Neuronal stem cell (in vitro differentiated cells): ENCODE measurements around the gene KIDINS220.
A peak's percentile ranks its signal among the peaks of the same experiment; 100 is the strongest.

Experiments
- DNase-seq: peaks from one replicate; pipeline ENCODE4 v3.0.0-alpha.2; 2013; ENCODE audit warnings: low spot score
- H2AFZ ChIP-seq: one replicate; pipeline ENCODE4 v1.6.1; 2013; ENCODE audit warnings: mild to moderate bottlenecking, low read length, inconsistent platforms
- H2AK5ac ChIP-seq: 2 replicates; pipeline ENCODE4 v1.6.1; 2013; ENCODE audit warnings: low read depth, mild to moderate bottlenecking, inconsistent platforms, low read length, moderate library complexity, mixed read lengths
- H2BK120ac ChIP-seq: 2 replicates; pipeline ENCODE4 v1.6.1; 2013; ENCODE audit warnings: low read depth, mild to moderate bottlenecking, inconsistent platforms, low read length, moderate library complexity, mixed read lengths
- H2BK12ac ChIP-seq: one replicate; pipeline ENCODE4 v1.6.1; 2013; ENCODE audit warnings: low read length, inconsistent platforms
- H2BK15ac ChIP-seq: 2 replicates; pipeline ENCODE4 v1.6.1; 2013; ENCODE audit warnings: mild to moderate bottlenecking, low read length, inconsistent platforms, mixed read lengths
- H2BK5ac ChIP-seq: one replicate; pipeline ENCODE4 v1.6.1; 2013; ENCODE audit warnings: inconsistent platforms, mild to moderate bottlenecking, low read length, moderate library complexity
- H3K14ac ChIP-seq: one replicate; pipeline ENCODE4 v1.6.1; 2013; ENCODE audit warnings: low read length, inconsistent platforms
- H3K18ac ChIP-seq: 2 replicates; pipeline ENCODE4 v1.6.1; 2013; ENCODE audit warnings: low read length, inconsistent platforms
- H3K23ac ChIP-seq: 2 replicates; pipeline ENCODE4 v1.6.1; 2013; ENCODE audit warnings: low read depth, mild to moderate bottlenecking, mixed read lengths, low read length, inconsistent platforms; ENCODE audit not compliant: poor library complexity
- H3K27ac ChIP-seq: replicated peaks from 3 replicates; pipeline ENCODE4 v1.5.1; 2013; ENCODE audit warnings: low read length, inconsistent platforms
- H3K27me3 ChIP-seq, 3 experiments: 2 replicates each; pipeline ENCODE4 v1.6.1; 2013; ENCODE audit warnings: low read length in 3 of 3, mild to moderate bottlenecking in 2 of 3, inconsistent platforms in 1 of 3, low read depth in 1 of 3, mixed read lengths in 1 of 3, moderate library complexity in 1 of 3; ENCODE audit not compliant: control insufficient read depth in 3 of 3, insufficient read depth in 3 of 3
- H3K36me3 ChIP-seq, 2 donors: replicated peaks in 1 of 2; 2 replicates each; pipeline ENCODE4 v1.6.1; 2013; ENCODE audit warnings: low read length in 2 of 2; ENCODE audit not compliant: control insufficient read depth in 2 of 2, insufficient read depth in 2 of 2
- H3K4ac ChIP-seq: 2 replicates; pipeline ENCODE4 v1.6.1; 2013; ENCODE audit warnings: inconsistent platforms, mild to moderate bottlenecking, low read length, moderate library complexity
- H3K4me1 ChIP-seq, 2 donors: 1 replicate in 1 of 2; 2 replicates in 1 of 2; pipeline ENCODE4 v1.6.1; 2013; ENCODE audit warnings: low read length in 2 of 2, low read depth in 1 of 2; ENCODE audit not compliant: control insufficient read depth in 2 of 2, insufficient read depth in 1 of 2
- H3K4me2 ChIP-seq: one replicate; pipeline ENCODE4 v1.6.1; 2013; ENCODE audit warnings: mild to moderate bottlenecking, low read length, inconsistent platforms; ENCODE audit not compliant: insufficient read depth, poor library complexity, severe bottlenecking
- H3K4me3 ChIP-seq, 2 donors: 2 replicates each; pipeline ENCODE4 v1.5.1; 2013; ENCODE audit warnings: low read length in 2 of 2, mild to moderate bottlenecking in 2 of 2, inconsistent platforms in 1 of 2, moderate library complexity in 1 of 2
- H3K79me1 ChIP-seq: one replicate; pipeline ENCODE4 v1.6.1; 2013; ENCODE audit warnings: low read depth, mild to moderate bottlenecking, inconsistent platforms, low read length, moderate library complexity
- H3K9ac ChIP-seq: one replicate; pipeline ENCODE4 v1.6.1; 2013; ENCODE audit warnings: mild to moderate bottlenecking, low read depth, low read length, inconsistent platforms; ENCODE audit not compliant: poor library complexity
- H3K9me3 ChIP-seq, 2 donors: replicated peaks in 1 of 2; 2 replicates each; pipeline versions ENCODE3 to v1.6.1; 2013; ENCODE audit warnings: low read length in 2 of 2, mild to moderate bottlenecking in 2 of 2, inconsistent platforms in 1 of 2, low read depth in 1 of 2, mixed read lengths in 1 of 2, moderate library complexity in 1 of 2; ENCODE audit not compliant: control insufficient read depth in 2 of 2, insufficient read depth in 1 of 2
- H4K8ac ChIP-seq: one replicate; pipeline ENCODE4 v1.6.1; 2013; ENCODE audit warnings: low read depth, mild to moderate bottlenecking, inconsistent platforms, low read length, moderate library complexity
- H4K91ac ChIP-seq: one replicate; pipeline ENCODE4 v1.6.1; 2013; ENCODE audit warnings: low read length, low read depth, mild to moderate bottlenecking, inconsistent platforms; ENCODE audit not compliant: poor library complexity
- WGBS, 2 donors: extraction: QIAGEN DNeasy Blood & Tissue Kit; methylation state at CpG; one replicate each; pipeline ENCODE4 v1.1.7; 2013; ENCODE audit warnings: missing lambda C conversion rate in 2 of 2, mixed read lengths in 1 of 2; ENCODE audit not compliant: insufficient read length in 2 of 2, insufficient replicate concordance in 1 of 2; ENCODE audit errors: extremely low coverage in 2 of 2; 5-methylcytosine and 5-hydroxymethylcytosine counted together

Gene KIDINS220

DNA sequence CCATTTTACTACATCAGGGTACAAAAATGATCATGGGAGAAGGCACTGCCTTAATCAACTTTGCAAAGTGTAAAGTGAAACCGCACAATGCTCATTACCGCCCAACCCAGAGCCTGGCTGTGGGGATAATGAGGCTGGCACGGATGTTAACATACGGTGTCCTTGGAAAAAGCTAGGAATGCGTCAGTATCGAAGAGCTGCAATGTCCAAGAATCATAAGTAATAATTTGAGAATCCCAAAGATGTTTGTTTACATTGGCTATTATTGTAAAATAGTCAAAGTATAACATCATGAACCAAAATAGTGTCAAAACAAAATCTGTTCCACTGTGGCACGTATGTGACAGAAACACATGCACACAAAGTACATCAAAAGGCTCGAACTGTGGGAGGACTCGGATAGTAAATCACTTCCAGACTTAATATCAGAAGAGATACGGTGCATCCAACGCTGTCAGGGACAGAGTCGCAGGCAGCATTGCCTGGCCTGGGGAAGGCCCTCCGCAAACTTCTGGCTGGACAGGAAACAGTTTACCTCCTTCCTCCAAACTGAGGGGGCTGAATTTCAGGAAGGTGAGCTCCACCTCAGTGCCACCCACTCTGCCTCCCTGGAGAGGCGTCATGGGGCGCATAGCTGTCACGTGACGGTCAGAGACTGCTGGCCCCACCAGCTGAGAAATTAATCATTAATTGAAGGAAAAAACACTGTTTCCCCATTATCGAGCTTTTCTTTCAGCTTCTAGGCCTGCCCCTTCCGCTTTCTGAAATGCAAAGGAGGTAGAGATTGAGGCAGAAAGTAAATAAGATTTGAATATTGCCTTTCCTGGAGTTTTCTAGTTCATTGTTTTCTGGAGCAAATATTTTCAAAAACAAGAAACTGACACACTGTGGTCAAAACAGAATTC lies 157.3 kb downstream of the KIDINS220 start:
- H3K4ac ChIP-seq = no peak overlapping the region
- H3K23ac ChIP-seq = no peak overlapping the region
- H2BK120ac ChIP-seq = no peak overlapping the region
- no peak overlapping the region for H2BK12ac ChIP-seq
- H3K9ac ChIP-seq = peak overlapping the region; percentile 17
- no peak overlapping the region for H2AK5ac ChIP-seq
- H3K27me3 ChIP-seq = peaks cover 0 to 15% (median 4%) of the 10 kb centered on the region in 3 experiments
- no peak overlapping the region for H4K91ac ChIP-seq
- peaks cover 18 to 33% of the 10 kb centered on the region in 2 donors for H3K4me1 ChIP-seq
- H2BK5ac ChIP-seq = no peak overlapping the region
- peak overlapping the region; percentile 15 for H3K18ac ChIP-seq
- no peak overlapping the region for H4K8ac ChIP-seq
- H3K27ac ChIP-seq = peak overlapping the region; percentile 16
- H3K79me1 ChIP-seq = peaks cover 2% of the 10 kb centered on the region
- no CpG with 5 or more reads among the region's 19 CpGs for WGBS, 2 donors
- no peaks in the 10 kb centered on the region for H3K36me3 ChIP-seq
- H3K14ac ChIP-seq = no peak overlapping the region
- H2AFZ ChIP-seq = peak overlapping the region; percentile 91
- DNase-seq = peak; percentile 26
- peak overlapping the region; percentile 63 for H3K4me2 ChIP-seq
- H3K9me3 ChIP-seq = peaks cover 6 to 9% of the 10 kb centered on the region in 2 donors
- H2BK15ac ChIP-seq = no peak overlapping the region
- peak overlapping the region in 1 of 2 donors; percentile 58 for H3K4me3 ChIP-seq

DNA sequence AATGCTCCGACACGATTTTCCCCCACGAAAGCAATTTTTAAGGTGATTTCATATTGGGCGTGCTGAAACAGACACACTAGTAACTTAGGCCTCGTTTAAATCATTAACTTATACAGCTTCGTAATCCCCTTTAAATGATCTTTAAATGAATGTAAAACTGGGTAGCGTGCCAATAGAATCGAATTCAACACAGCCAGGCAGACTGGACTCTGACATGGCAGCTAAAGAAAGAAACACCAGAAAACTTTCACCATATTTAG lies 157.9 kb downstream of the KIDINS220 start:
- Histone ChIP-seq H2BK12ac (no peak overlapping the region), H2BK5ac (no peak overlapping the region), H3K18ac (no peak overlapping the region), H4K91ac (no peak overlapping the region), H3K9ac (no peak overlapping the region), H3K14ac (no peak overlapping the region), H3K4ac (no peak overlapping the region), H3K4me3 (peak overlapping the region in 1 of 2 donors; percentile 58), H3K79me1 (peaks cover 2% of the 10 kb centered on the region), H3K27ac (peak overlapping the region; percentile 82), H3K36me3 (no peaks in the 10 kb centered on the region), H2AK5ac (peak overlapping the region; percentile 88), H3K27me3 (peaks cover 0 to 15% (median 4%) of the 10 kb centered on the region in 3 experiments), H3K4me2 (peak overlapping the region; percentile 63), H2AFZ (peak overlapping the region; percentile 91), H4K8ac (no peak overlapping the region), H2BK15ac (no peak overlapping the region), H3K4me1 (peaks cover 17 to 27% of the 10 kb centered on the region in 2 donors), H3K9me3 (peaks cover 9 to 14% of the 10 kb centered on the region in 2 donors), H2BK120ac (peak overlapping the region; percentile 77), H3K23ac (no peak overlapping the region)
- no peak for DNase-seq
- WGBS, 2 donors = no CpG with 5 or more reads among the region's 8 CpGs
